Measurements from ENCODE around the gene HNRNPAB.
A peak's percentile ranks its signal among the peaks of the same experiment; 100 is the strongest.
"Not testable (repeated sequence)": the region's sequence is repeated elsewhere in the genome, so short reads cannot be mapped to it uniquely, and the experiment has no call there.

HNRNPAB gene

GRCh38 chr5:178189433-178189832 lies 14.9 kb upstream of the HNRNPAB start:
- Mint-ChIP-seq H3K27ac (no peak overlapping the region), H3K36me3 (ENCODE audit: low read depth) (no peaks in the 10 kb centered on the region), H3K4me1 (ENCODE audit: low read depth) (peaks cover 16% of the 10 kb centered on the region), H3K27me3 (peaks cover 30% of the 10 kb centered on the region), H3K4me3 (no peak overlapping the region), H3K9me3 (no peaks in the 10 kb centered on the region)
- DNase-seq: no peak

GRCh38 chr5:178191661-178192060 lies 12.7 kb upstream of the HNRNPAB start:
- no peak for DNase-seq
- no peaks in the 10 kb centered on the region for H3K9me3 Mint-ChIP-seq
- H3K27me3 Mint-ChIP-seq: peaks cover 34% of the 10 kb centered on the region
- no peak overlapping the region for H3K27ac Mint-ChIP-seq
- H3K4me1 Mint-ChIP-seq (ENCODE audit: low read depth): peaks cover 17% of the 10 kb centered on the region
- H3K4me3 Mint-ChIP-seq: no peak overlapping the region
- H3K36me3 Mint-ChIP-seq (ENCODE audit: low read depth): no peaks in the 10 kb centered on the region

GRCh38 chr5:178192244-178192643 lies 12.1 kb upstream of the HNRNPAB start:
- no peak for DNase-seq
- Mint-ChIP-seq H3K9me3 (no peaks in the 10 kb centered on the region), H3K4me3 (no peak overlapping the region), H3K27ac (no peak overlapping the region), H3K36me3 (ENCODE audit: low read depth) (no peaks in the 10 kb centered on the region), H3K4me1 (ENCODE audit: low read depth) (peaks cover 17% of the 10 kb centered on the region), H3K27me3 (peaks cover 34% of the 10 kb centered on the region)

GRCh38 chr5:178192787-178193186 lies 11.5 kb upstream of the HNRNPAB start:
- Mint-ChIP-seq H3K9me3 (no peaks in the 10 kb centered on the region), H3K36me3 (ENCODE audit: low read depth) (no peaks in the 10 kb centered on the region), H3K4me3 (no peak overlapping the region), H3K27me3 (peaks cover 34% of the 10 kb centered on the region), H3K27ac (no peak overlapping the region), H3K4me1 (ENCODE audit: low read depth) (peaks cover 17% of the 10 kb centered on the region)
- no peak for DNase-seq

- no peak overlapping the region for H3K27ac Mint-ChIP-seq
- H3K27me3 Mint-ChIP-seq: peaks cover 33% of the 10 kb centered on the region
- H3K4me3 Mint-ChIP-seq: no peak overlapping the region
- H3K4me1 Mint-ChIP-seq (ENCODE audit: low read depth): peaks cover 17% of the 10 kb centered on the region
- DNase-seq: no peak
- H3K9me3 Mint-ChIP-seq: no peaks in the 10 kb centered on the region
- H3K36me3 Mint-ChIP-seq (ENCODE audit: low read depth): no peaks in the 10 kb centered on the region
These were observed 11.0 kb upstream of the HNRNPAB start for GRCh38 chr5:178193251-178193809.

- Mint-ChIP-seq H3K4me1 (ENCODE audit: low read depth) (peaks cover 17% of the 10 kb centered on the region), H3K9me3 (no peaks in the 10 kb centered on the region), H3K4me3 (no peak overlapping the region), H3K27ac (no peak overlapping the region), H3K36me3 (ENCODE audit: low read depth) (no peaks in the 10 kb centered on the region), H3K27me3 (peaks cover 28% of the 10 kb centered on the region)
- DNase-seq: no peak
These were observed 10.3 kb upstream of the HNRNPAB start for GRCh38 chr5:178194026-178194425.

GRCh38 chr5:178196281-178196812 lies 8.0 kb upstream of the HNRNPAB start:
- no peak overlapping the region for H3K27ac Mint-ChIP-seq
- DNase-seq: no peak
- H3K4me1 Mint-ChIP-seq (ENCODE audit: low read depth): peaks cover 17% of the 10 kb centered on the region
- H3K27me3 Mint-ChIP-seq: peaks cover 25% of the 10 kb centered on the region
- no peak overlapping the region for H3K4me3 Mint-ChIP-seq
- no peaks in the 10 kb centered on the region for H3K36me3 Mint-ChIP-seq (ENCODE audit: low read depth)
- H3K9me3 Mint-ChIP-seq: no peaks in the 10 kb centered on the region

- Mint-ChIP-seq H3K36me3 (ENCODE audit: low read depth) (no peaks in the 10 kb centered on the region), H3K4me1 (ENCODE audit: low read depth) (peaks cover 17% of the 10 kb centered on the region), H3K9me3 (no peaks in the 10 kb centered on the region), H3K4me3 (no peak overlapping the region), H3K27ac (no peak overlapping the region), H3K27me3 (peaks cover 23% of the 10 kb centered on the region)
- no peak for DNase-seq
These were observed 7.3 kb upstream of the HNRNPAB start for GRCh38 chr5:178196986-178197385.

- Mint-ChIP-seq H3K4me1 (ENCODE audit: low read depth) (peaks cover 15% of the 10 kb centered on the region), H3K27me3 (peaks cover 16% of the 10 kb centered on the region)
- not testable (repeated sequence) for H3K36me3 Mint-ChIP-seq (ENCODE audit: low read depth); H3K27ac Mint-ChIP-seq; H3K9me3 Mint-ChIP-seq; H3K4me3 Mint-ChIP-seq
- DNase-seq: peak; percentile 11
These were observed 6.2 kb upstream of the HNRNPAB start for GRCh38 chr5:178198151-178198550.

GRCh38 chr5:178198706-178199105 lies 5.6 kb upstream of the HNRNPAB start:
- no peaks in the 10 kb centered on the region for H3K36me3 Mint-ChIP-seq (ENCODE audit: low read depth)
- no peak overlapping the region for H3K27ac Mint-ChIP-seq
- no peaks in the 10 kb centered on the region for H3K9me3 Mint-ChIP-seq
- peaks cover 11% of the 10 kb centered on the region for H3K4me1 Mint-ChIP-seq (ENCODE audit: low read depth)
- no peak overlapping the region for H3K4me3 Mint-ChIP-seq
- peaks cover 11% of the 10 kb centered on the region for H3K27me3 Mint-ChIP-seq
- DNase-seq: peak; percentile 9

- no peak overlapping the region for H3K27ac Mint-ChIP-seq
- peaks cover 6% of the 10 kb centered on the region for H3K4me1 Mint-ChIP-seq (ENCODE audit: low read depth)
- no peaks in the 10 kb centered on the region for H3K9me3 Mint-ChIP-seq
- peak; percentile 17 for DNase-seq
- H3K36me3 Mint-ChIP-seq (ENCODE audit: low read depth): peaks cover 4% of the 10 kb centered on the region
- peaks cover 2% of the 10 kb centered on the region for H3K27me3 Mint-ChIP-seq
- H3K4me3 Mint-ChIP-seq: no peak overlapping the region
These were observed 4.5 kb upstream of the HNRNPAB start for GRCh38 chr5:178199581-178200434.

- Mint-ChIP-seq H3K27ac (no peak overlapping the region), H3K4me1 (ENCODE audit: low read depth) (peaks cover 12% of the 10 kb centered on the region), H3K36me3 (ENCODE audit: low read depth) (peaks cover 16% of the 10 kb centered on the region), H3K4me3 (no peak overlapping the region), H3K27me3 (peaks cover 2% of the 10 kb centered on the region), H3K9me3 (no peaks in the 10 kb centered on the region)
- peak; percentile 14 for DNase-seq
These were observed 3.0 kb upstream of the HNRNPAB start for GRCh38 chr5:178201221-178201926.

- H3K4me3 Mint-ChIP-seq: no peak overlapping the region
- peaks cover 21% of the 10 kb centered on the region for H3K36me3 Mint-ChIP-seq (ENCODE audit: low read depth)
- H3K27ac Mint-ChIP-seq: no peak overlapping the region
- H3K27me3 Mint-ChIP-seq: peaks cover 2% of the 10 kb centered on the region
- peaks cover 17% of the 10 kb centered on the region for H3K4me1 Mint-ChIP-seq (ENCODE audit: low read depth)
- DNase-seq: peak; percentile 20
- no peaks in the 10 kb centered on the region for H3K9me3 Mint-ChIP-seq
These were observed 2.5 kb upstream of the HNRNPAB start for GRCh38 chr5:178201927-178202235.

GRCh38 chr5:178202541-178202940 lies 1.8 kb upstream of the HNRNPAB start:
- Mint-ChIP-seq H3K4me1 (ENCODE audit: low read depth) (peaks cover 23% of the 10 kb centered on the region), H3K9me3 (no peaks in the 10 kb centered on the region), H3K27me3 (peaks cover 2% of the 10 kb centered on the region), H3K27ac (peak overlapping the region; percentile 22), H3K4me3 (peak overlapping the region; percentile 70), H3K36me3 (ENCODE audit: low read depth) (peaks cover 28% of the 10 kb centered on the region)
- DNase-seq: peak; percentile 7

All from activated T-cell treated with anti-CD3 and anti-CD28 coated beads, Interleukin-2, amount 50 U/mL, for 24 hours (primary cell).